Measurements from ENCODE around the gene APBB3. TPM values are rescaled to one million over a fixed set of nuclear protein-coding genes. Genes with fewer than 3 reads are reported as not detected.
A peak's percentile ranks its signal among the peaks of the same experiment; 100 is the strongest.

Gene APBB3
- total and polyA plus RNA-seq, 9 of the 15 experiments (the other 6 are each of a cell fraction or from before 2014, with no cell fraction given), result 0.17 to 24.3 (median 9.5) TPM

- TF ChIP-seq PURB (CRISPR knock-in tag; IDR thresholded peaks at IDR 0.05; ENCODE audit: low read depth) (no peak), ARHGAP35 (IDR thresholded peaks at IDR 0.05; ENCODE audit: partially characterized antibody) (no peak), CBX3 (IDR thresholded peaks at IDR 0.05; ENCODE audit: borderline replicate concordance in 1 of 2, low read length in 2 of 2) (no peak), ZSCAN29 (IDR thresholded peaks at IDR 0.05) (no peak)
These were observed 8.6 kb downstream of the APBB3 start (continued) for GRCh38 chr5:140555747-140556312.

DNA sequence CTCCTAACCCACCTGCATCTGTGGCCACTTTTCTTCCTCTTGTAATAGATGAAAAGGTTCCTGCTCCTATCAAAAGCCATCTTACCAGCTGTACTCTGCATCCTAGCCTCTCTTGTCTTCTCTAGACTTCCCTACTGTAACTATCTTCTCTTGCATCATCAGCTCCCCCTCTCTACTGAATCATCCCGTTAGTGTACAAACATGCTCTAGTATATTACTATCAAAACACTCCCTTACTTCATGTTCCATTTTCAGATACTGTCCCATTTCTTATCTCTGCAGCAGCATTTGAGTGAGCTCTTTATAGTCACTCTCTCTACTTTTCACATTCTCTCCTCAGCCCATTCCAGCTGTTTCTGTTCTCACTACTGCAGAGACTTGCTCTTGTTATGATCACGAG is 9.9 kb downstream of the APBB3 start:
- 0% methylated on average over 2 of the region's 2 CpGs for WGBS (ENCODE audit: insufficient coverage, low coverage, missing lambda C conversion rate)
- peaks cover 56% of the 10 kb centered on the region for H3K36me3 ChIP-seq (ENCODE audit: control insufficient read depth, insufficient read depth, low read length)
- intact Hi-C loops (cut with micrococcal nuclease) (loop anchor here (10.0 kb wide), 2 partner anchors 310 to 380 kb away; partner anchors contain the start of gene CYSTM1), in situ Hi-C loops (cut with MboI) (no loop called here)
- H3K79me2 ChIP-seq (ENCODE audit: control insufficient read depth, insufficient read depth, low read length), result peaks cover 49% of the 10 kb centered on the region
- no peaks in the 10 kb centered on the region for H3K9me3 ChIP-seq (replicated peaks; ENCODE audit: control insufficient read depth, insufficient read depth, low read depth, low read length)
- CTCF ChIA-PET (ENCODE audit: low intra/inter-chr PET ratio), result no interaction called here
- POLR2A ChIA-PET, result interaction anchor here (0.7 to 2.5 kb wide), 9 partner anchors 9 to 157 kb away, joined by 3 to 20 read pairs (median 5); partner anchors contain the start of genes ANKHD1, APBB3, IK and NDUFA2
- peak overlapping the region; percentile 91 for H3K4me2 ChIP-seq (ENCODE audit: insufficient read depth, low read length)
- peak; percentile 27 for ATAC-seq
- peak; percentile 49 for FAIRE-seq
- no peak overlapping the region for H2AFZ ChIP-seq (ENCODE audit: low read depth, low read length)
- no peaks in the 10 kb centered on the region; a peak in 1 of 5 replicates for H3K27me3 ChIP-seq (ENCODE audit: control insufficient read depth in 2 of 2, insufficient read depth in 2 of 2, low read length in 2 of 2)
- peaks cover 29 to 36% of the 10 kb centered on the region in 2 experiments for H3K4me1 ChIP-seq (replicated peaks in 1 of 2; ENCODE audit: control insufficient read depth in 2 of 2, insufficient read depth in 2 of 2, low read length in 2 of 2)
- no TSS peak for BruUV-seq (replicated peaks)
- peak overlapping the region; percentile 41; the same call in 2 of the 3 replicates for H3K27ac ChIP-seq (ENCODE audit: extremely low read depth, low read depth, low read length)
- H3K9me1 ChIP-seq (ENCODE audit: control insufficient read depth, insufficient read depth, low read length), result no peaks in the 10 kb centered on the region
- peak in 3 of 4 experiments; percentile 34 to 53 (median 36) for DNase-seq (ENCODE audit: extremely low read depth in 1 of 4, low spot score in 3 of 4)
- peaks cover 16% of the 10 kb centered on the region; the same call in 1 of the 2 replicates for H4K20me1 ChIP-seq (replicated peaks; ENCODE audit: control insufficient read depth, insufficient read depth, low read length)
- no peak overlapping the region for H3K4me3 ChIP-seq
- peak overlapping the region; percentile 14 to 16; a peak in 2 of 4 replicates for H3K9ac ChIP-seq (ENCODE audit: insufficient read depth in 1 of 2, low read depth in 2 of 2, low read length in 2 of 2)
- TF ChIP-seq SOX6 (IDR thresholded peaks at IDR 0.05), result no peak
- no peak for TF ChIP-seq SIRT6 (IDR thresholded peaks at IDR 0.05; ENCODE audit: low read depth, low read length)
- no peak for TF ChIP-seq RBM22 (IDR thresholded peaks at IDR 0.05; ENCODE audit: low read depth, low read length, poor library complexity, severe bottlenecking)
- TF ChIP-seq DPF2 (IDR thresholded peaks at IDR 0.05), result peak; percentile 80
- TF ChIP-seq, protein P1, sequence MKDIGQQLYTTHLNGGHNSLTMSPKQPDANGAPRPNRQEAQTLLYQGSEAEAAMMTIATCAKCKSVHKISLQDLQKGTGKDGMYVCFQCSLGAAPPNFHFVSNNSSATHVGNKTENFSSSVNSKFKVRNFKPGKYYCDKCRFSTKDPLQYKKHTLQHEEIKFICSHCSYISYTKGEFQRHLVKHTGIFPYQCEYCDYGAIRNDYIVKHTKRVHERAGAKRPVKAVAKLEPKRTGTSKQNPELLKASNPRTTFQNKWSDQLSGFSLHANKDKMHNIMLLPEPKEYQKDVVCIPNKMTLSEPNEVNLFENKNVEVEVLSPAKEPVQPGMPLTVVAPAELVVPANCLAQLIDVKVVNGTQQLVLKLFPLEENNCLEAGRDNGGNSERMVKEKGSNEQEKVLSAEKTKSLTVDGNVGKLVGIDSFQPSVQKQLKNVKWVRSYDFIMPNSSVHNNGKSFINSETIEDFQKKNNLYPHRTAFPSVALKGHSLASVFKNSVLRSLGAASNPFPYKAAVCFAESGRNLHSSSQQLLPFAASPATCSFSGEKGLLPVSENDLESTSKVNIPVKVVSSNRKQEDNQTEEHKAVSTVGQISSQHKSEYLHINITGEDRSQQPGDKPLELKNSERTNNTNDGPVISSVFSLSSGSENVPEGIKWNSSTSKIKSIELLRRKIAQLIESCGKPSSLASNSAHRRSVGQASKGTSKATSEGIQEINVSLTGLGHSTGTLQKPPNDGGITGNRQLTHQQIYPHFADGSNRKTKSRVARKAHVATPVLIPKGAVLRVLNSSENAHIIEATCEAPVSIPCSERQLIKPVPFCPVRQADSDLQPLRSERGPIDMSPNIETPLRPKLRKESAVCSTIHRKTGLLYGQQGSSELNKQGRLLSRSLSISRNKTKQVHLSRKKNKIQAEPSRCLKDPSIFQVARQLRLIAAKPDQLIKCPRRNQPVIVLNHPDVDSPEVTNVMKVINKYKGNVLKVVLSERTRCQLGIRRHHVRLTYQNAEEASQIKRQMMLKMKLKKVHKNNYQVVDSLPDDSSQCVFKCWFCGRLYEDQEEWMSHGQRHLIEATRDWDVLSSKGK (CRISPR knock-in tag; IDR thresholded peaks at IDR 0.05), result no peak
- 0 out of 2 replicates have a peak, but pooled peaks have one; percentile 4 for TF ChIP-seq C11orf30 (IDR thresholded peaks at IDR 0.05; ENCODE audit: low read depth)
- no peak for TF ChIP-seq ETS2 (tag; IDR thresholded peaks at IDR 0.05; ENCODE audit: borderline replicate concordance, poor library complexity, severe bottlenecking)
- TF ChIP-seq CAMTA2 (CRISPR knock-in tag; conservative IDR thresholded peaks at IDR 0.05), result no peak
- no peak for TF ChIP-seq ZNF140 (CRISPR knock-in tag; IDR thresholded peaks at IDR 0.05)
- no peak for TF ChIP-seq KHSRP (IDR thresholded peaks at IDR 0.05)
- no peak for TF ChIP-seq ZNF197 (CRISPR knock-in tag; IDR thresholded peaks at IDR 0.05; ENCODE audit: low read depth)
- TF ChIP-seq KAT2B (IDR thresholded peaks at IDR 0.05; ENCODE audit: low read depth, low read length), result no peak
- no peak for TF ChIP-seq ZNF57 (CRISPR knock-in tag; IDR thresholded peaks at IDR 0.05)
- TF ChIP-seq HDAC2 (IDR thresholded peaks at IDR 0.05), result no peak

Measured in K562 (cell line).